Breast epithelium (tissue), 4 donors: ENCODE measurements around the gene SETD2. TPM values are rescaled to one million over a fixed set of nuclear protein-coding genes. Genes with fewer than 3 reads are reported as not detected.
A peak's percentile ranks its signal among the peaks of the same experiment; 100 is the strongest.

Experiments
- DNase-seq, 2 donors: peaks; one replicate each; pipeline ENCODE4 v3.0.0-alpha.2; 2019; ENCODE audit warnings: low spot score in 2 of 2
- H3K27ac ChIP-seq, 2 donors: fragments of 200-600 bp; sonication (generic) in 1 of 2; one replicate each; pipeline ENCODE4 v1.5.1; 2016 to 2019; ENCODE audit warnings: mild to moderate bottlenecking in 1 of 2
- H3K27me3 ChIP-seq, 2 donors: fragments of 200-600 bp; sonication (generic) in 1 of 2; one replicate each; pipeline versions ENCODE4 v1.5.1 to v1.6.0; 2017 to 2019; ENCODE audit warnings: control low read depth in 1 of 2, mild to moderate bottlenecking in 1 of 2
- H3K36me3 ChIP-seq: fragments of 200-600 bp; one replicate; pipeline ENCODE4 v1.5.1; 2019
- H3K4me1 ChIP-seq, 2 donors: fragments of 200-600 bp; sonication (generic); one replicate each; pipeline ENCODE4 v1.5.1; 2016 to 2019; ENCODE audit warnings: control low read depth in 1 of 2
- H3K4me3 ChIP-seq, 3 donors: fragments of 200-600 bp; sonication (generic); 1 replicate in 2 of 3; 2 replicates in 1 of 3; pipeline ENCODE4 v1.5.1; 2016 to 2019; ENCODE audit warnings: mild to moderate bottlenecking in 3 of 3, moderate library complexity in 2 of 3
- H3K9me3 ChIP-seq, 2 donors: fragments of 200-600 bp; sonication (generic) in 1 of 2; one replicate each; pipeline ENCODE4 v1.5.1; 2016 to 2019; ENCODE audit warnings: control low read depth in 1 of 2
- CTCF ChIP-seq, 3 donors: fragments of 450-650 bp; IDR thresholded peaks; one replicate each; pipeline ENCODE4 v1.5.1; 2016 to 2017; ENCODE audit warnings: antibody characterized with exemption in 3 of 3, mild to moderate bottlenecking in 3 of 3, moderate library complexity in 3 of 3
- POLR2A ChIP-seq: fragments of 450-650 bp; IDR thresholded peaks from one replicate; pipeline ENCODE4 v1.6.1; 2016; ENCODE audit warnings: antibody characterized with exemption, mild to moderate bottlenecking, moderate library complexity
- POLR2AphosphoS5 ChIP-seq, 3 donors: sonication (generic); formaldehyde crosslinking; IDR thresholded peaks; one replicate each; pipeline ENCODE4 v1.6.1; 2017; ENCODE audit warnings: antibody characterized with exemption in 3 of 3
- intact Hi-C: fragments of 100-400 bp; cut with DNase I; formaldehyde crosslinking; loops from one replicate; pipeline ENCODE4 v1.15.1; 2023; ENCODE audit warnings: low total_unique reads
- total RNA-seq, 3 donors: library from RNA; depleted of rRNA; stranded (reverse); fragments of >200 nt; gene quantifications; one replicate each; pipeline ENCODE4 v1.1.0, GENCODE V29; 2016

The SETD2 gene
- total RNA-seq, 3 donors from 2014 or later: 59.8 to 87.8 (median 74.4) TPM

- Histone ChIP-seq H3K27me3 (no peaks in the 10 kb centered on the region), H3K4me3 (no peak overlapping the region), H3K9me3 (no peaks in the 10 kb centered on the region), H3K4me1 (no peaks in the 10 kb centered on the region), H3K27ac (no peak overlapping the region), H3K36me3 (peaks cover 4% of the 10 kb centered on the region)
- TF ChIP-seq POLR2AphosphoS5 (IDR thresholded peaks at IDR 0.05): no peak
- TF ChIP-seq CTCF (IDR thresholded peaks at IDR 0.05): no peak
- no peak for TF ChIP-seq POLR2A
- DNase-seq: no peak
- intact Hi-C loops: no loop called here
Measured at GRCh38 chr3:47013231-47013630, 150.7 kb downstream of the SETD2 start.

GRCh38 chr3:47012342-47013230, 151.3 kb downstream of the SETD2 start:
- intact Hi-C loops: no loop called here
- no peaks in the 10 kb centered on the region for H3K9me3 ChIP-seq
- H3K4me3 ChIP-seq: no peak overlapping the region
- H3K4me1 ChIP-seq: no peaks in the 10 kb centered on the region
- H3K27me3 ChIP-seq: no peaks in the 10 kb centered on the region
- no peak overlapping the region for H3K27ac ChIP-seq
- no peak for DNase-seq
- no peak for TF ChIP-seq POLR2AphosphoS5 (IDR thresholded peaks at IDR 0.05)
- no peak for TF ChIP-seq POLR2A
- no peak for TF ChIP-seq CTCF (IDR thresholded peaks at IDR 0.05)
- peaks cover 4% of the 10 kb centered on the region for H3K36me3 ChIP-seq

- TF ChIP-seq POLR2AphosphoS5 (IDR thresholded peaks at IDR 0.05) (no peak), CTCF (IDR thresholded peaks at IDR 0.05) (no peak), POLR2A (no peak)
- H3K4me3 ChIP-seq: no peak overlapping the region
- no peak for DNase-seq
- no peak overlapping the region for H3K27ac ChIP-seq
- H3K36me3 ChIP-seq: no peaks in the 10 kb centered on the region
- intact Hi-C loops: no loop called here
- no peaks in the 10 kb centered on the region for H3K27me3 ChIP-seq
- H3K4me1 ChIP-seq: no peaks in the 10 kb centered on the region
- no peaks in the 10 kb centered on the region for H3K9me3 ChIP-seq
Measured at GRCh38 chr3:47011371-47011770, 152.5 kb downstream of the SETD2 start.

GRCh38 chr3:47010910-47011309, 153.0 kb downstream of the SETD2 start:
- Histone ChIP-seq H3K4me1 (no peaks in the 10 kb centered on the region), H3K36me3 (no peaks in the 10 kb centered on the region), H3K27me3 (no peaks in the 10 kb centered on the region), H3K9me3 (no peaks in the 10 kb centered on the region), H3K4me3 (no peak overlapping the region), H3K27ac (no peak overlapping the region)
- intact Hi-C loops: no loop called here
- DNase-seq: no peak
- TF ChIP-seq POLR2A (no peak), POLR2AphosphoS5 (IDR thresholded peaks at IDR 0.05) (no peak), CTCF (IDR thresholded peaks at IDR 0.05) (no peak)

GRCh38 chr3:47010111-47010712, 153.7 kb downstream of the SETD2 start:
- no peak for TF ChIP-seq CTCF (IDR thresholded peaks at IDR 0.05)
- no peak for TF ChIP-seq POLR2AphosphoS5 (IDR thresholded peaks at IDR 0.05)
- TF ChIP-seq POLR2A: no peak
- Histone ChIP-seq H3K27ac (peak overlapping the region; percentile 85 to 87), H3K9me3 (no peaks in the 10 kb centered on the region), H3K36me3 (no peaks in the 10 kb centered on the region), H3K4me3 (peak overlapping the region; percentile 55 to 65 (median 59)), H3K27me3 (no peaks in the 10 kb centered on the region), H3K4me1 (no peaks in the 10 kb centered on the region)
- intact Hi-C loops: no loop called here
- peak in 1 of 2 donors; percentile 49 for DNase-seq
